Neural cell (in vitro differentiated cells): ENCODE measurements around the gene C1QTNF7. TPM values are rescaled to one million over a fixed set of nuclear protein-coding genes. Genes with fewer than 3 reads are reported as not detected.

ENCODE experiments used
- H2AFZ ChIP-seq: fragments of 200-600, 300-800 bp; sonication (generic), shearing (Covaris generic); 2 replicates; pipeline ENCODE4 v1.6.0; 2014; ENCODE audit warnings: low read depth, mild to moderate bottlenecking, antibody characterized with exemption, low read length, moderate library complexity
- H3F3A ChIP-seq: fragments of 200-600 bp; shearing (Covaris generic); 2 replicates; pipeline ENCODE4 v1.6.1; 2016; ENCODE audit warnings: mild to moderate bottlenecking, moderate library complexity, mixed read lengths, antibody characterized with exemption, low read length; ENCODE audit not compliant: insufficient read depth, poor library complexity, severe bottlenecking
- H3K27ac ChIP-seq: fragments of 200-600, 300-800 bp; sonication (generic), shearing (Covaris generic); 2 replicates; pipeline ENCODE4 v1.5.1; 2014; ENCODE audit warnings: mild to moderate bottlenecking, low read length, moderate library complexity
- H3K27me3 ChIP-seq: fragments of 300-800, 200-600 bp; sonication (generic), shearing (Covaris generic); 2 replicates; pipeline ENCODE4 v1.6.0; 2014; ENCODE audit warnings: mild to moderate bottlenecking, low read depth, low read length, moderate library complexity; ENCODE audit not compliant: insufficient read depth
- H3K36me3 ChIP-seq: fragments of 300-800, 200-600 bp; sonication (generic), shearing (Covaris generic); 2 replicates; pipeline ENCODE4 v1.5.1; 2014; ENCODE audit warnings: mild to moderate bottlenecking, antibody characterized with exemption, low read length, moderate library complexity; ENCODE audit not compliant: insufficient read depth
- H3K4me2 ChIP-seq: fragments of 300-800, 200-600 bp; sonication (generic), shearing (Covaris generic); 2 replicates; pipeline ENCODE4 v1.6.0; 2014; ENCODE audit warnings: mild to moderate bottlenecking, low read length
- H3K4me3 ChIP-seq: fragments of 300-800, 200-600 bp; sonication (generic), shearing (Covaris generic); 2 replicates; pipeline ENCODE4 v1.5.1; 2014; ENCODE audit warnings: mild to moderate bottlenecking, low read length, moderate library complexity
- H3K79me2 ChIP-seq: fragments of 200-600 bp; shearing (Covaris generic); replicated peaks from 2 replicates; pipeline ENCODE4 v1.6.0; 2014; ENCODE audit warnings: mild to moderate bottlenecking, low read length, moderate library complexity; ENCODE audit not compliant: insufficient read depth
- H3K9ac ChIP-seq: fragments of 300-800, 200-600 bp; sonication (generic), shearing (Covaris generic); 2 replicates; pipeline ENCODE4 v1.6.1; 2016; ENCODE audit warnings: mild to moderate bottlenecking, low read length, mixed read lengths
- H3K9me2 ChIP-seq: fragments of 200-600 bp; shearing (Covaris generic); 2 replicates; pipeline ENCODE4 v1.6.1; 2016; ENCODE audit warnings: mild to moderate bottlenecking, low read length, mixed read lengths; ENCODE audit not compliant: insufficient read depth
- H3K9me3 ChIP-seq: fragments of 200-600, 300-800 bp; sonication (generic), shearing (Covaris generic); 2 replicates; pipeline ENCODE4 v1.6.1; 2016; ENCODE audit warnings: mild to moderate bottlenecking, mixed run types, low read length, moderate library complexity, mixed read lengths
- H4K20me1 ChIP-seq: fragments of 200-600 bp; shearing (Covaris generic); 2 replicates; pipeline ENCODE4 v1.6.1; 2016; ENCODE audit warnings: mild to moderate bottlenecking, mixed run types; ENCODE audit not compliant: insufficient read depth
- CTCF ChIP-seq: fragments of 450-650 bp; IDR thresholded peaks from 2 replicates; pipeline ENCODE4 v1.5.1; 2014; ENCODE audit warnings: antibody characterized with exemption, mild to moderate bottlenecking, moderate library complexity; ENCODE audit not compliant: poor library complexity, severe bottlenecking
- EP300 ChIP-seq: fragments of 450-650 bp; conservative IDR thresholded peaks from 2 replicates; pipeline ENCODE4 v1.6.1; 2014; ENCODE audit warnings: antibody characterized with exemption, mild to moderate bottlenecking, moderate library complexity; ENCODE audit not compliant: poor library complexity, severe bottlenecking
- EZH2 ChIP-seq: fragments of 200-600, 300-800 bp; shearing (Covaris generic), sonication (generic); IDR thresholded peaks from 2 replicates; pipeline ENCODE4 v1.6.1; 2014; ENCODE audit warnings: antibody characterized with exemption, low read length, borderline replicate concordance, mild to moderate bottlenecking; ENCODE audit not compliant: insufficient read depth, poor library complexity, severe bottlenecking
- MXI1 ChIP-seq: fragments of 450-650 bp; conservative IDR thresholded peaks from 2 replicates; pipeline ENCODE4 v1.6.1; 2014; ENCODE audit warnings: antibody characterized with exemption, mild to moderate bottlenecking; ENCODE audit not compliant: poor library complexity, severe bottlenecking
- POLR2AphosphoS5 ChIP-seq: IDR thresholded peaks from 2 replicates; pipeline ENCODE4 v1.6.1; 2012
- RAD21 ChIP-seq: fragments of 450-650 bp; conservative IDR thresholded peaks from 2 replicates; pipeline ENCODE4 v1.6.1; 2014; ENCODE audit warnings: antibody characterized with exemption, mild to moderate bottlenecking, moderate library complexity
- REST ChIP-seq: IDR thresholded peaks from 2 replicates; pipeline ENCODE4 v1.6.1; 2012; ENCODE audit warnings: borderline replicate concordance
- SMC3 ChIP-seq: fragments of 450-650 bp; conservative IDR thresholded peaks from 2 replicates; pipeline ENCODE4 v1.6.1; 2014; ENCODE audit warnings: antibody characterized with exemption, mild to moderate bottlenecking, moderate library complexity; ENCODE audit not compliant: poor library complexity
- TAF1 ChIP-seq: IDR thresholded peaks from 2 replicates; pipeline ENCODE4 v1.6.1; 2012; ENCODE audit warnings: low read depth
- polyA plus RNA-seq: library from polyadenylated mRNA; depleted of rRNA; stranded (reverse); fragments of >200 nt; gene quantifications from 2 replicates; pipeline ENCODE4 v1.2.3, GENCODE V29; 2014

C1QTNF7 gene
- polyA plus RNA-seq, 1 donor from 2014 or later, result not detected

GRCh38 chr4:15395311-15395710 lies 32.5 kb upstream of the C1QTNF7 start:
- no peaks in the 10 kb centered on the region for H3K79me2 ChIP-seq
- no peak overlapping the region for H3K9ac ChIP-seq
- no peaks in the 10 kb centered on the region for H3K36me3 ChIP-seq
- no peak overlapping the region for H2AFZ ChIP-seq
- H3F3A ChIP-seq, result no peaks in the 10 kb centered on the region
- no peak overlapping the region for H3K27ac ChIP-seq
- H3K9me2 ChIP-seq, result no peaks in the 10 kb centered on the region
- H3K4me3 ChIP-seq, result no peak overlapping the region
- no peak for TF ChIP-seq SMC3
- TF ChIP-seq CTCF, result no peak
- no peak for TF ChIP-seq REST
- TF ChIP-seq TAF1, result no peak
- no peak for TF ChIP-seq POLR2AphosphoS5
- no peak for TF ChIP-seq EP300
- TF ChIP-seq RAD21, result no peak
- no peak for TF ChIP-seq MXI1
- no peaks in the 10 kb centered on the region for H3K9me3 ChIP-seq
- H4K20me1 ChIP-seq, result no peaks in the 10 kb centered on the region
- H3K4me2 ChIP-seq, result no peak overlapping the region
- no peaks in the 10 kb centered on the region for H3K27me3 ChIP-seq

- H3K9me3 ChIP-seq, result no peaks in the 10 kb centered on the region
- no peak overlapping the region for H2AFZ ChIP-seq
- TF ChIP-seq RAD21, result no peak
- no peak for TF ChIP-seq EZH2
- TF ChIP-seq CTCF, result peak; percentile 25
- no peak for TF ChIP-seq TAF1
- TF ChIP-seq SMC3, result peak; percentile 18
- no peak for TF ChIP-seq EP300
- TF ChIP-seq MXI1, result no peak
- TF ChIP-seq POLR2AphosphoS5, result no peak
- H3K4me2 ChIP-seq, result no peak overlapping the region
- H3K4me3 ChIP-seq, result no peak overlapping the region
- H3K36me3 ChIP-seq, result no peaks in the 10 kb centered on the region
- H3K27ac ChIP-seq, result no peak overlapping the region
- no peaks in the 10 kb centered on the region for H3K79me2 ChIP-seq
- H4K20me1 ChIP-seq, result no peaks in the 10 kb centered on the region
- no peak overlapping the region for H3K9ac ChIP-seq
- H3K27me3 ChIP-seq, result no peaks in the 10 kb centered on the region
- no peaks in the 10 kb centered on the region for H3K9me2 ChIP-seq
- H3F3A ChIP-seq, result no peaks in the 10 kb centered on the region
Observed at GRCh38 chr4:15396157-15396800, 31.6 kb upstream of the C1QTNF7 start.
